Ishikawa (cell line): ENCODE measurements around the gene IGLL5.

ENCODE experiments used
- CREB1 ChIP-seq: IDR thresholded peaks from 2 replicates; pipeline ENCODE4 v1.6.1; 2012; ENCODE audit warnings: low read depth
- EGR1 ChIP-seq: IDR thresholded peaks from 2 replicates; pipeline ENCODE4 v1.6.1; 2012
- EP300 ChIP-seq: IDR thresholded peaks from 2 replicates; pipeline ENCODE4 v1.6.1; 2012; ENCODE audit warnings: borderline replicate concordance
- FOXM1 ChIP-seq: IDR thresholded peaks from 2 replicates; pipeline ENCODE4 v1.6.1; 2012; ENCODE audit warnings: low read depth, borderline replicate concordance
- MAX ChIP-seq: IDR thresholded peaks from 2 replicates; pipeline ENCODE4 v1.6.1; 2012
- NFIC ChIP-seq: IDR thresholded peaks from 2 replicates; pipeline ENCODE4 v1.6.1; 2012
- RAD21 ChIP-seq: IDR thresholded peaks from 2 replicates; pipeline ENCODE4 v1.6.1; 2012; ENCODE audit warnings: low read depth
- REST ChIP-seq: IDR thresholded peaks from 2 replicates; pipeline ENCODE4 v1.6.1; 2012; ENCODE audit warnings: low read depth, mild to moderate bottlenecking
- TCF12 ChIP-seq: IDR thresholded peaks from 2 replicates; pipeline ENCODE4 v1.6.1; 2012; ENCODE audit warnings: low read depth
- TEAD4 ChIP-seq: IDR thresholded peaks from 2 replicates; pipeline ENCODE4 v1.6.1; 2012
- YY1 ChIP-seq: IDR thresholded peaks from 2 replicates; pipeline ENCODE4 v1.6.1; 2012; ENCODE audit warnings: low read depth
- TF ChIP-seq, protein P1 (sequence below): IDR thresholded peaks from 2 replicates; pipeline ENCODE4 v1.6.1; 2012

DNA sequence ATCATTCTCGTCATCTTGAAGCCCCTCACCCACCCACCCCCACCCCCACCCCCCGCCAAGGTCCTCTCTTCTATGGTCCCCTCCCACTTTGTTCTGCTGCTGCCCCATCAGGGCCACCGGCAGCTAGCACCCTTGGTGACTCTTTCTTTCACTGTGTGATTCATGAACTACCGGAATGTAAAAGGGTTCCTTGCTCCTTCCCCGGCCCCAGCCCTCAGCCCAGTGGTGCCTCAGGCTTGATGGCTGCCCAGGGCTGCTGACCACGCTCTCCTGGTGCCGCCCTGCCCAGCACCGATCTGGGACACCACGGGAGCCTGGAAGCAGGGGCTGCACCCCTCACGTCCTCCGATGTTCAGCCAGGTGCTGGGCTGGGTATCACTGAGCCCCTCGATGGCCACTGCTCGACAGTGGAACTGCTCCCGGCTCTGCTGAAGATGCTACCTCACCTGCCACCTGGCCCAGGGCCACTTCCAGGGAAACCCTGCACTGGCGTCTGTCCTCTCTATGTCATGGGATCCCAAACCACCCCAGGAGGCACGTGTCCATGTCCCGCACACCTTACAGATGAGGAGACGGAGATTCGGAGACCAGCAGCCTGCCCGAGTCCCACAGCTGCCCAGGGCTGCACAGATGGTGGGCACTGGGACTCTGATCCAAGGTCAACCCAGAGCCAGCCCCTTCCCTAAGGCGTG is 39.7 kb downstream of the IGLL5 start:
- TF ChIP-seq EP300 (no peak), TCF12 (no peak), YY1 (no peak), CREB1 (no peak), TEAD4 (no peak), REST (no peak), MAX (no peak), FOXM1 (no peak), NFIC (no peak), EGR1 (no peak), RAD21 (no peak)
- TF ChIP-seq, protein P1, sequence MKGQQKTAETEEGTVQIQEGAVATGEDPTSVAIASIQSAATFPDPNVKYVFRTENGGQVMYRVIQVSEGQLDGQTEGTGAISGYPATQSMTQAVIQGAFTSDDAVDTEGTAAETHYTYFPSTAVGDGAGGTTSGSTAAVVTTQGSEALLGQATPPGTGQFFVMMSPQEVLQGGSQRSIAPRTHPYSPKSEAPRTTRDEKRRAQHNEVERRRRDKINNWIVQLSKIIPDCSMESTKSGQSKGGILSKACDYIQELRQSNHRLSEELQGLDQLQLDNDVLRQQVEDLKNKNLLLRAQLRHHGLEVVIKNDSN: no peak
